H1 (cell line): ENCODE data around the gene ABL1. TPM values are rescaled to one million over a fixed set of nuclear protein-coding genes. Genes with fewer than 3 reads are reported as not detected.

Experiments
- CTCF ChIA-PET: fragments of 300-600 bp; sonication (Branson Sonifier 250); formaldehyde crosslinking; loops from one replicate; lab custom pipeline; 2021; ENCODE audit not compliant: partially characterized antibody; lab: Charles Lee
- POLR2A ChIA-PET: fragments of 300-600 bp; sonication (Branson Sonifier 250); formaldehyde crosslinking; loops from one replicate; lab custom pipeline; 2021; ENCODE audit warnings: inconsistent platforms; ENCODE audit not compliant: partially characterized antibody; lab: Charles Lee
- DNase-seq, 2 experiments: peaks; one replicate each; pipeline versions ENCODE4 v3.0.0 to v3.0.0-alpha.2; 2010 to 2022; ENCODE audit warnings: low spot score in 2 of 2, low read depth in 1 of 2, mixed read lengths in 1 of 2
- FAIRE-seq: peaks from 2 replicates; lab custom pipeline; 2011; peaks lifted over from hg19 to GRCh38; lab: Jason Lieb, UNC
- H2AFZ ChIP-seq: 2 replicates; pipeline ENCODE4 v1.8.1; 2012; ENCODE audit warnings: low read length, inconsistent platforms
- H2AK5ac ChIP-seq: 2 replicates; pipeline ENCODE4 v1.6.1; 2013; ENCODE audit warnings: low read depth, low read length
- H2BK120ac ChIP-seq: replicated peaks from 2 replicates; pipeline ENCODE3; 2013; ENCODE audit warnings: low read depth, low read length, inconsistent platforms
- H2BK12ac ChIP-seq: 2 replicates; pipeline ENCODE4 v1.6.1; 2013; ENCODE audit warnings: low read depth, low read length
- H2BK15ac ChIP-seq: 2 replicates; pipeline ENCODE4 v1.6.1; 2013; ENCODE audit warnings: low read length
- H2BK20ac ChIP-seq: 2 replicates; pipeline ENCODE4 v1.6.1; 2013; ENCODE audit warnings: low read length
- H2BK5ac ChIP-seq: 2 replicates; pipeline ENCODE4 v1.6.1; 2013; ENCODE audit warnings: low read depth, low read length
- H3K14ac ChIP-seq: 2 replicates; pipeline ENCODE4 v1.6.1; 2013; ENCODE audit warnings: inconsistent platforms; ENCODE audit not compliant: insufficient read length
- H3K18ac ChIP-seq: 2 replicates; pipeline ENCODE4 v1.6.1; 2013; ENCODE audit warnings: low read length; ENCODE audit errors: extremely low read depth
- H3K23ac ChIP-seq: 2 replicates; pipeline ENCODE4 v1.6.1; 2013; ENCODE audit warnings: inconsistent platforms; ENCODE audit not compliant: insufficient read length
- H3K23me2 ChIP-seq: 2 replicates; pipeline ENCODE4 v1.6.1; 2013; ENCODE audit warnings: low read depth, low read length
- H3K27ac ChIP-seq: 2 replicates; pipeline ENCODE4 v1.6.1; 2011; ENCODE audit warnings: low read depth, low read length, inconsistent platforms
- H3K27me3 ChIP-seq, 4 experiments: replicated peaks in 1 of 4; 1 replicate in 1 of 4; 2 replicates in 3 of 4; pipeline versions ENCODE4 v1.6.1 to v1.8.1; 2011 to 2013; ENCODE audit warnings: low read length in 3 of 4, mild to moderate bottlenecking in 3 of 4, inconsistent platforms in 2 of 4, mixed read lengths in 2 of 4, moderate library complexity in 1 of 4; ENCODE audit not compliant: control insufficient read depth in 3 of 4, insufficient read depth in 3 of 4; ENCODE audit errors: extremely low read depth in 1 of 4
- H3K36me3 ChIP-seq, 4 experiments: 2 replicates each; pipeline versions ENCODE4 v1.6.1 to v1.8.1; 2011 to 2013; ENCODE audit warnings: mild to moderate bottlenecking in 4 of 4, low read length in 3 of 4, moderate library complexity in 2 of 4, control low read depth in 1 of 4, inconsistent platforms in 1 of 4; ENCODE audit not compliant: insufficient read depth in 4 of 4, control insufficient read depth in 2 of 4
- H3K4ac ChIP-seq: replicated peaks from 2 replicates; pipeline ENCODE3; 2013; ENCODE audit warnings: low read length, low read depth, mixed read lengths, inconsistent platforms; ENCODE audit not compliant: insufficient read length
- H3K4me1 ChIP-seq, 4 experiments: replicated peaks in 1 of 4; 1 replicate in 1 of 4; 2 replicates in 3 of 4; pipeline versions ENCODE4 v1.6.1 to v1.8.1; 2011 to 2013; ENCODE audit warnings: low read length in 3 of 4, inconsistent platforms in 2 of 4, mixed read lengths in 1 of 4; ENCODE audit not compliant: insufficient read depth in 4 of 4, control insufficient read depth in 3 of 4
- H3K4me2 ChIP-seq, 2 experiments: 2 replicates each; pipeline versions ENCODE4 v1.6.1 to v1.8.1; 2011 to 2013; ENCODE audit warnings: low read depth in 2 of 2, low read length in 2 of 2, control low read depth in 1 of 2, inconsistent platforms in 1 of 2, mild to moderate bottlenecking in 1 of 2; ENCODE audit not compliant: insufficient read depth in 1 of 2
- H3K4me3 ChIP-seq, 4 experiments: fragments of 200-600, 300-600 bp in 1 of 4; sonication (generic), shearing (Covaris generic), sonication (Bioruptor Twin) in 1 of 4; 2 replicates each; pipeline versions ENCODE4 v1.5.1 to v1.8.1; 2011 to 2016; ENCODE audit warnings: low read length in 4 of 4, low read depth in 3 of 4, control low read depth in 2 of 4, inconsistent platforms in 2 of 4, mild to moderate bottlenecking in 2 of 4, mixed read lengths in 1 of 4, moderate library complexity in 1 of 4; ENCODE audit not compliant: insufficient read depth in 2 of 4; ENCODE audit errors: extremely low read depth in 1 of 4
- H3K56ac ChIP-seq: replicated peaks from 2 replicates; pipeline ENCODE3; 2013; ENCODE audit warnings: low read depth, mild to moderate bottlenecking, mixed read lengths, low read length, inconsistent platforms; ENCODE audit not compliant: insufficient read length
- H3K79me1 ChIP-seq: 2 replicates; pipeline ENCODE4 v1.6.1; 2013; ENCODE audit warnings: low read depth, low read length, control low read depth
- H3K79me2 ChIP-seq, 2 experiments: 2 replicates each; pipeline versions ENCODE4 v1.6.1 to v1.8.1; 2012 to 2013; ENCODE audit warnings: low read length in 2 of 2, mild to moderate bottlenecking in 2 of 2, inconsistent platforms in 1 of 2; ENCODE audit not compliant: insufficient read depth in 2 of 2, control insufficient read depth in 1 of 2
- H3K9ac ChIP-seq, 4 experiments: replicated peaks in 1 of 4; 1 replicate in 1 of 4; 2 replicates in 3 of 4; pipeline versions ENCODE4 v1.6.1 to v1.8.1; 2011 to 2013; ENCODE audit warnings: low read depth in 3 of 4, low read length in 3 of 4, control low read depth in 2 of 4, mild to moderate bottlenecking in 2 of 4, moderate library complexity in 2 of 4, inconsistent platforms in 1 of 4; ENCODE audit errors: extremely low read depth in 1 of 4
- H3K9me3 ChIP-seq, 2 experiments: 2 replicates each; pipeline versions ENCODE4 v1.6.1 to v1.8.1; 2012 to 2013; ENCODE audit warnings: mild to moderate bottlenecking in 2 of 2, moderate library complexity in 2 of 2, control low read depth in 1 of 2, inconsistent platforms in 1 of 2, low read depth in 1 of 2, low read length in 1 of 2, mixed read lengths in 1 of 2; ENCODE audit not compliant: insufficient read depth in 2 of 2
- H4K20me1 ChIP-seq, 2 experiments: replicated peaks in 1 of 2; 2 replicates each; pipeline versions ENCODE3 to v1.8.1; 2011 to 2013; ENCODE audit warnings: inconsistent platforms in 2 of 2, low read length in 2 of 2, mild to moderate bottlenecking in 1 of 2; ENCODE audit not compliant: insufficient read depth in 2 of 2, control insufficient read depth in 1 of 2
- H4K5ac ChIP-seq: 2 replicates; pipeline ENCODE4 v1.6.1; 2013; ENCODE audit warnings: low read length, low read depth, mixed read lengths, inconsistent platforms; ENCODE audit not compliant: insufficient read length
- H4K8ac ChIP-seq: 2 replicates; pipeline ENCODE4 v1.8.0; 2013; ENCODE audit warnings: mild to moderate bottlenecking, moderate library complexity, low read length, inconsistent platforms; ENCODE audit not compliant: insufficient read depth; ENCODE audit errors: extremely low read depth
- H4K91ac ChIP-seq: replicated peaks from 2 replicates; pipeline ENCODE3; 2013; ENCODE audit warnings: low read length, mixed read lengths, inconsistent platforms; ENCODE audit not compliant: insufficient read length
- ATF2 ChIP-seq: IDR thresholded peaks from 2 replicates; pipeline ENCODE4 v1.6.1; 2012; ENCODE audit warnings: low read length, inconsistent platforms
- CHD1 ChIP-seq: IDR thresholded peaks from 2 replicates; pipeline ENCODE4 v1.6.1; 2012; ENCODE audit warnings: low read depth, low read length, improper control_type of control experiment
- CTBP2 ChIP-seq: IDR thresholded peaks from 2 replicates; pipeline ENCODE4 v1.7.0; 2011; ENCODE audit warnings: borderline replicate concordance, mild to moderate bottlenecking, moderate library complexity, mixed read lengths, low read length; ENCODE audit not compliant: insufficient read depth, insufficient read length
- GTF2F1 ChIP-seq: IDR thresholded peaks from 2 replicates; pipeline ENCODE4 v1.6.1; 2012; ENCODE audit warnings: low read depth, low read length, improper control_type of control experiment, borderline replicate concordance
- HDAC6 ChIP-seq: IDR thresholded peaks from one replicate; pipeline ENCODE4 v1.7.1; 2012; ENCODE audit warnings: low read depth, mild to moderate bottlenecking, inconsistent platforms, low read length, moderate library complexity
- RAD21 ChIP-seq, 2 experiments: IDR thresholded peaks in 1 of 2; conservative IDR thresholded peaks in 1 of 2; 2 replicates each; pipeline ENCODE4 v1.6.1; 2011; ENCODE audit warnings: low read depth in 2 of 2, low read length in 2 of 2, improper control_type of control experiment in 1 of 2, inconsistent platforms in 1 of 2, mild to moderate bottlenecking in 1 of 2, moderate library complexity in 1 of 2
- RFX5 ChIP-seq: IDR thresholded peaks from 2 replicates; pipeline ENCODE4 v1.6.1; 2011; ENCODE audit warnings: low read depth, low read length, improper control_type of control experiment, borderline replicate concordance
- SAP30 ChIP-seq: fragments of 300-600 bp; sonication (generic); IDR thresholded peaks from 2 replicates; pipeline ENCODE4 v1.7.1; 2012; ENCODE audit warnings: low read length, moderate library complexity, mild to moderate bottlenecking, inconsistent platforms; ENCODE audit not compliant: insufficient read depth, insufficient replicate concordance
- SUZ12 ChIP-seq: fragments of 200-600 bp; sonication (generic); IDR thresholded peaks from 2 replicates; pipeline ENCODE4 v1.6.1; 2012; ENCODE audit warnings: mild to moderate bottlenecking, inconsistent platforms, low read length, moderate library complexity, mixed read lengths
- TAF7 ChIP-seq: optimal IDR thresholded peaks from 2 replicates; pipeline ENCODE3; 2011; ENCODE audit warnings: low read depth, mild to moderate bottlenecking, inconsistent platforms, low read length, moderate library complexity, borderline replicate concordance
- WGBS, 2 experiments: shearing (Covaris generic) in 1 of 2; methylation state at CpG; one replicate each; pipeline versions ENCODE4 v1.1.6 to v1.1.7; 2013 to 2015; ENCODE audit warnings: low lambda C conversion rate in 2 of 2, mixed read lengths in 2 of 2, inconsistent platforms in 1 of 2, low coverage in 1 of 2, missing lambda C conversion rate in 1 of 2; ENCODE audit not compliant: insufficient replicate concordance in 2 of 2, insufficient coverage in 1 of 2, insufficient read length in 1 of 2; ENCODE audit errors: extremely low coverage in 1 of 2, missing lambda C conversion rate in 1 of 2; 5-methylcytosine and 5-hydroxymethylcytosine counted together
- polyA plus RNA-seq, 7 experiments: library from polyadenylated mRNA; depleted of rRNA in 3 of 7; stranded (reverse) in 5 of 7; unstranded in 2 of 7; fragments of >200 nt in 5 of 7; fragments of 200-250 nt in 2 of 7; gene quantifications; 1 replicate in 5 of 7; 2 replicates in 1 of 7; 4 replicates in 1 of 7; pipeline versions ENCODE4 v1.2.1 to v1.2.3, GENCODE V29; 2011 to 2013; ENCODE audit warnings: missing spikeins in 2 of 7, mixed read lengths in 2 of 7
- total RNA-seq: library from RNA; stranded (reverse); fragmentation: NEBNext Ultra II Directional; extraction: Animal tissue kit (Norgen Biotek cat#: 25700); gene quantifications from 2 replicates; pipeline ENCODE4 v1.2.1, GENCODE V29; 2021

Gene ABL1
- total and polyA plus RNA-seq, 2 of the 8 experiments (the other 6 are each of a cell fraction or from before 2014, with no cell fraction given) = 35.3 to 104 TPM

- Histone ChIP-seq H3K18ac (no peak overlapping the region), H4K5ac (no peak overlapping the region)
- TF ChIP-seq ATF2 = no peak
- TF ChIP-seq SUZ12 = no peak
- TF ChIP-seq TAF7 = no peak
- TF ChIP-seq SAP30 = no peak
- TF ChIP-seq HDAC6 = no peak
- no peak for TF ChIP-seq CTBP2
- no peak for TF ChIP-seq GTF2F1
- no peak for TF ChIP-seq CHD1
- no peak for TF ChIP-seq RAD21 (IDR thresholded peaks at IDR 0.05 in 1 of 2, conservative IDR thresholded peaks at IDR 0.05 in 1 of 2; ENCODE audit: low read depth in 2 of 2, low read length in 2 of 2)
- TF ChIP-seq RFX5 = no peak
These were observed 62.9 kb downstream of the ABL1 start for GRCh38 chr9:130897848-130898551.

More at GRCh38 chr9:130897848-130898551, 62.9 kb downstream of the ABL1 start:
- 94% methylated on average over 29 of the region's 29 CpGs; no CpG with 5 or more reads in 1 of the 2 experiments for WGBS, 2 experiments
- CTCF ChIA-PET = interaction anchor here (1.0 kb wide), 2 partner anchors 28 to 100 kb away, joined by 3 to 4 read pairs; no protein-coding TSS in a partner anchor
- H2BK20ac ChIP-seq = no peak overlapping the region
- no peak overlapping the region for H2BK15ac ChIP-seq
- H3K79me1 ChIP-seq = no peaks in the 10 kb centered on the region
- H3K36me3 ChIP-seq = no peaks in the 10 kb centered on the region
- no peak overlapping the region for H2BK120ac ChIP-seq
- H2AFZ ChIP-seq = no peak overlapping the region
- H4K20me1 ChIP-seq = peaks cover 0 to 1% of the 10 kb centered on the region in 2 experiments
- H2AK5ac ChIP-seq = no peak overlapping the region
- no peak overlapping the region for H3K27ac ChIP-seq
- no peak for FAIRE-seq
- H3K4me1 ChIP-seq = peaks cover 0 to 3% (median 0%) of the 10 kb centered on the region in 4 experiments; a peak in 3 of 7 replicates
- no peak overlapping the region for H3K4me3 ChIP-seq
- H3K14ac ChIP-seq = no peak overlapping the region
- no peak for DNase-seq
- H3K23ac ChIP-seq = no peak overlapping the region
- H2BK12ac ChIP-seq = no peak overlapping the region
- no peaks in the 10 kb centered on the region for H3K27me3 ChIP-seq
- H3K9me3 ChIP-seq = no peaks in the 10 kb centered on the region
- POLR2A ChIA-PET = interaction anchor here (1.0 to 1.4 kb wide), 2 partner anchors 9 to 13 kb away, joined by 3 to 6 read pairs; no protein-coding TSS in a partner anchor
- no peaks in the 10 kb centered on the region for H3K79me2 ChIP-seq
- no peak overlapping the region for H2BK5ac ChIP-seq
- no peak overlapping the region for H3K4ac ChIP-seq
- no peaks in the 10 kb centered on the region for H3K23me2 ChIP-seq
- H4K91ac ChIP-seq = no peak overlapping the region
- no peak overlapping the region for H3K56ac ChIP-seq
- H4K8ac ChIP-seq = no peak overlapping the region
- no peak overlapping the region for H3K9ac ChIP-seq
- H3K4me2 ChIP-seq = no peak overlapping the region
